KMS-11 (cell line): ENCODE measurements around the gene JAG1.

Experiments used
- H2AFZ ChIP-seq: fragments of 200-600 bp; sonication (generic); 2 replicates; pipeline ENCODE4 v1.6.1; 2016; ENCODE audit warnings: antibody characterized with exemption, mixed run types, low read depth
- H3K27ac ChIP-seq: fragments of 200-600 bp; sonication (generic); 2 replicates; pipeline ENCODE4 v1.6.1; 2016; ENCODE audit warnings: mild to moderate bottlenecking, mixed run types
- H3K27me3 ChIP-seq: fragments of 200-600 bp; sonication (generic); 2 replicates; pipeline ENCODE4 v1.6.1; 2017; ENCODE audit warnings: mild to moderate bottlenecking, low read depth, mixed run types, moderate library complexity; ENCODE audit not compliant: insufficient read depth
- H3K36me3 ChIP-seq: fragments of 200-600 bp; sonication (generic); 2 replicates; pipeline ENCODE4 v1.6.1; 2017; ENCODE audit warnings: mild to moderate bottlenecking, mixed run types; ENCODE audit not compliant: insufficient read depth
- H3K4me1 ChIP-seq: fragments of 200-600 bp; sonication (generic); 2 replicates; pipeline ENCODE4 v1.6.1; 2016; ENCODE audit warnings: mild to moderate bottlenecking, low read depth, mixed run types; ENCODE audit not compliant: poor library complexity, severe bottlenecking
- H3K4me2 ChIP-seq: fragments of 200-600 bp; sonication (generic); 2 replicates; pipeline ENCODE4 v1.7.0; 2016; ENCODE audit warnings: mild to moderate bottlenecking, mixed run types
- H3K4me3 ChIP-seq: fragments of 200-600 bp; sonication (generic); IDR thresholded peaks from 2 replicates; pipeline ENCODE4 v1.6.1; 2017; ENCODE audit warnings: low read depth, low read length, mixed read lengths; ENCODE audit not compliant: insufficient read depth
- H3K79me2 ChIP-seq: fragments of 200-600 bp; sonication (generic); 2 replicates; pipeline ENCODE4 v1.6.1; 2016; ENCODE audit warnings: low read depth, mixed run types; ENCODE audit not compliant: insufficient read depth
- H3K9ac ChIP-seq: fragments of 200-600 bp; sonication (generic); 2 replicates; pipeline ENCODE4 v1.6.1; 2016; ENCODE audit warnings: mild to moderate bottlenecking, mixed run types
- H4K20me1 ChIP-seq: fragments of 200-600 bp; sonication (generic); 2 replicates; pipeline ENCODE4 v1.6.1; 2016; ENCODE audit warnings: mild to moderate bottlenecking, mixed run types; ENCODE audit not compliant: insufficient read depth
- TF ChIP-seq, protein P1 (sequence below): fragments of 200-600 bp; sonication (generic); conservative IDR thresholded peaks from 2 replicates; pipeline ENCODE4 v1.6.1; 2017; ENCODE audit warnings: low read depth, mild to moderate bottlenecking, antibody characterized with exemption, low read length, moderate library complexity, mixed read lengths

JAG1 gene

DNA sequence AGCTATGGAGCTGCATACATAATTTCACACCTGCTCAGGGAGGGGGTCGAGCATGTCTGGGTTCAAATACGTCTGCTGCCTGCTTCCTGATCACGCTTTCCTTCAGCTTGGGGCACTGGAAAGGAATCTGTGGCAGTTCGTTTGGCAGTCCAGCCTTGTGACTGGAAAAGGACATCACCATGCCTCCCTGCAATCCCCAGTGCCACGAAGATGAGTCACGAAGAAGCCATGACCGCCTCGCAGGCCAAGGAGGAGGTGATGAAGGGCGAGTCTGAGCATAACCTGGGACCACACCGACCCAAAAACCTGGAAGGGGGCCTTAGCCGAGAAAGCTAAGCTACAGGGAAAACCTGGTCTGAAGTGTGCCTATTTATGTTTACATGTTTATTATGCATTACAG, 13.1 kb downstream of the JAG1 start:
- no peaks in the 10 kb centered on the region for H3K36me3 ChIP-seq
- H2AFZ ChIP-seq, result no peak overlapping the region
- H3K79me2 ChIP-seq, result no peaks in the 10 kb centered on the region
- no peak overlapping the region for H3K27ac ChIP-seq
- H3K4me1 ChIP-seq, result no peaks in the 10 kb centered on the region
- H4K20me1 ChIP-seq, result no peaks in the 10 kb centered on the region
- H3K4me2 ChIP-seq, result no peak overlapping the region
- H3K9ac ChIP-seq, result no peak overlapping the region
- TF ChIP-seq, protein P1, sequence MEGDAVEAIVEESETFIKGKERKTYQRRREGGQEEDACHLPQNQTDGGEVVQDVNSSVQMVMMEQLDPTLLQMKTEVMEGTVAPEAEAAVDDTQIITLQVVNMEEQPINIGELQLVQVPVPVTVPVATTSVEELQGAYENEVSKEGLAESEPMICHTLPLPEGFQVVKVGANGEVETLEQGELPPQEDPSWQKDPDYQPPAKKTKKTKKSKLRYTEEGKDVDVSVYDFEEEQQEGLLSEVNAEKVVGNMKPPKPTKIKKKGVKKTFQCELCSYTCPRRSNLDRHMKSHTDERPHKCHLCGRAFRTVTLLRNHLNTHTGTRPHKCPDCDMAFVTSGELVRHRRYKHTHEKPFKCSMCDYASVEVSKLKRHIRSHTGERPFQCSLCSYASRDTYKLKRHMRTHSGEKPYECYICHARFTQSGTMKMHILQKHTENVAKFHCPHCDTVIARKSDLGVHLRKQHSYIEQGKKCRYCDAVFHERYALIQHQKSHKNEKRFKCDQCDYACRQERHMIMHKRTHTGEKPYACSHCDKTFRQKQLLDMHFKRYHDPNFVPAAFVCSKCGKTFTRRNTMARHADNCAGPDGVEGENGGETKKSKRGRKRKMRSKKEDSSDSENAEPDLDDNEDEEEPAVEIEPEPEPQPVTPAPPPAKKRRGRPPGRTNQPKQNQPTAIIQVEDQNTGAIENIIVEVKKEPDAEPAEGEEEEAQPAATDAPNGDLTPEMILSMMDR, result no peak
- no peaks in the 10 kb centered on the region for H3K27me3 ChIP-seq
- no peak overlapping the region for H3K4me3 ChIP-seq

DNA sequence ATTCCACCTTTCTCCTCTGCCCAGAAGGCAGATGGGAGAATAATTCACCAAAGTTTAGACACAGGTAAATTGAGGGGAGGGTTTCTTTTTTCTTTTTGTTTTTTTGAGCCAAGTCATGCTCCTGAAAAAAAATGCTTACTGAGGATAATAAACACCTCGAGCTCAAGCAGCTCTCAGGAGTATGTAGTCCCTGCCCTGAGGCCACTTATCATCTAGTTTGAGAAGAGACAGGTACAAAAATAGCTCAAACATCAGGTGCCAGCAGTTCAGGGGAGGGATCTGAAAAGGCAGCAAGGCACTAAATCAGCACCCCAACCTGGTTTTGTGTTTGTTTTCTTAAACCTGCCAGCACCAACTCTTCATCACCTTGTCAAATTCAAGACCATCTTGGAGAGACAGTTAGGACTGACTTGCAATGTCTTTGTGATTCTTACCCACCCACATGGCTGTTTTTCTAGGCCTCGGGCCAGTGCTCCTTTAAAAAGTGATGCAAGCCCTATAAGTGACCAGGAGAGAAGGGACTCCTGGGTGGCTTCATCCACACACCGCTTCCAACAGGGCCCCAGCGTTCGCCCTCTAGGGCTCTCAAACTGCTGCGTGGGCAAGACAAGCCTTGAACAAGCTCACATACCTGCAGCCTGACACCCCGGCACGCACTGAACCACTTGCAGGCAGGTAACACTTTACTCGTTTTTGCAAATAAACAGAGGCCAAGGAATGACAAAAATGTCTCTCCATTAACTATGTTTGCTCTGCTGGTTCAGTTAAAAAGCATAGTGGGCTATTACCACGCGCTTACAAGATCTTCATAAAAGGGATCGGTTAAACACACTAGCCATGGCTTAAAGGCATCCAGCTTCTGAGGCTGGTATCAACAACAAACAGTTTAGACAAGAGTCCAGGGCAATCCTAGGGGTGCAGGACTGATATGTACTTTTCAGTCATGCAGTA, 13.9 kb downstream of the JAG1 start:
- Histone ChIP-seq H3K4me3 (no peak overlapping the region), H3K4me1 (no peaks in the 10 kb centered on the region)

DNA sequence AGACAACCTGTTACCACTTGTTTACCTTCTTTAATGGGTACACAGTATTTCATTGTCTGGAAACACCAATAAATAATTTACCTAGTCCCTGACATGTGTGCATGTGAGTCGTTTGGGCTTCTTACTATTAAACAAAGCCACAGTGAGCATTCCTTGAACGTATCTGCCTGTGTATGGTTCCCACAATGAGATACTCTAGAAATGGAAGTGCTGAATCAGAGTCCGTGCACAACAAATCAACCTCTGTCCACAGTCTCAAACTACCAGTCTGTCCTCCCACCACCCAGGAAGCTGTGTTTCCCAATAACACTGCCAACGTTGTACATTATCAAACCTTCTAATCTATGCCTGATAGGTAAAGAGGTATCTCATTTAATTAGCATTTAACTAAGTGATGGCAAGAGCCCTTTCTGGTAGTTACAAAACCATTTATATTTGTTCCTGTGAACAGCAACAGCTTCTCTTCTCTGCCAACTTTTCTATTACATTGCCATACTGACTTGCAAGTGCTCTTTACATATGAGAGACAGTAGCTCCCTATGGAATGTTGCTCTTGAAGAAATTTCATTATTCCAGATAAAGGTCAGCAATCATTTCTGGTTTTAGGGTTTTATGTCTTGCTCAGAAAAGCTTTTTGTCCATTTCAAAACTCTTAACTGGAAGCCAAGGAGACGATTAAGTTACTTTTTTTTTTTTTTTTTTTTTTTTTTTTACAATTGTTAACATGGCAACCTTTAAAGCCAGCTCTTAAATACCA, 14.7 kb downstream of the JAG1 start:
- H3K36me3 ChIP-seq, result no peaks in the 10 kb centered on the region
- TF ChIP-seq, protein P1, result no peak
- H3K4me2 ChIP-seq, result no peak overlapping the region
- no peaks in the 10 kb centered on the region for H3K4me1 ChIP-seq
- no peaks in the 10 kb centered on the region for H4K20me1 ChIP-seq
- H3K79me2 ChIP-seq, result no peaks in the 10 kb centered on the region
- H3K4me3 ChIP-seq, result no peak overlapping the region
- no peak overlapping the region for H3K27ac ChIP-seq
- H3K27me3 ChIP-seq, result no peaks in the 10 kb centered on the region
- H2AFZ ChIP-seq, result no peak overlapping the region
- H3K9ac ChIP-seq, result no peak overlapping the region

More for the DNA sequence above, 13.9 kb downstream of the JAG1 start:
- no peak overlapping the region for H2AFZ ChIP-seq
- H3K9ac ChIP-seq, result no peak overlapping the region
- H4K20me1 ChIP-seq, result no peaks in the 10 kb centered on the region
- no peaks in the 10 kb centered on the region for H3K79me2 ChIP-seq
- no peak overlapping the region for H3K4me2 ChIP-seq
- TF ChIP-seq, protein P1, result no peak
- H3K27ac ChIP-seq, result no peak overlapping the region
- H3K27me3 ChIP-seq, result no peaks in the 10 kb centered on the region
- no peaks in the 10 kb centered on the region for H3K36me3 ChIP-seq

DNA sequence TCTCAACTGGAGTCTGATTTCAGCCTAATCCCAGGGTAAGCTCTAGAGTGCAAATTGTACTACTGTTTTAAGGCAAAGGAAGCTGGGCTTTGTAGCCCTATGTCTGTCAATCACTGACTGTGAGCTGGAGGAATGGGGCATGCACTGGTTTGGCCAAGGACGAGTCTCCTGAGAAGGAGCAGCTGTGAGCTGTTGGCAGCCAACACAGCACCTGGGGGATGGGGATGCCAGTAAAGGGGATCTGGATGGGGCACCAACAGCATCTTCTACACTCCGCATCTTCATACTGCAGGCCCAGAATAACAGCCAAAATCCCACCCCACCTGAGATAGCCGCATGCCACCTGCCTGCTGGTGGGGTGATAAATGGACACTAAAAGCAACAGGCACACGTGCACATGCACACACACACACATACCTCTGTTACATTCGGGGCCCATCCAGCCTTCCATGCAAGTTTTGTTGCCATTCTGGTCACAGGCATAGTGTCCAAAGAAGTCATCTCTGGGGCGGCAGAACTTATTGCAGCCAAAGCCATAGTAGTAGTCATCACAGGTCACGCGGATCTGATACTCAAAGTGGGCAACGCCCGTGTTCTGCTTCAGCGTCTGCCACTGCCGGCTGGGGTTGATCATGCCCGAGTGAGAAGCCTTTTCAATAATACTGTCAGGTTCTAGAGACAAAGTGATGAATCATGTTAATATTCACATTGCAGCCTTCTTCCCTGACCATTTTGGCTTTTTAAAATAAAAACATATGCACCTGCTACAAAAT, 15.6 kb downstream of the JAG1 start:
- H3K4me1 ChIP-seq, result no peaks in the 10 kb centered on the region
- no peak overlapping the region for H3K4me3 ChIP-seq
- no peak overlapping the region for H3K9ac ChIP-seq
- TF ChIP-seq, protein P1, result no peak
- H3K36me3 ChIP-seq, result no peaks in the 10 kb centered on the region
- no peak overlapping the region for H2AFZ ChIP-seq
- no peaks in the 10 kb centered on the region for H4K20me1 ChIP-seq
- no peaks in the 10 kb centered on the region for H3K27me3 ChIP-seq
- H3K4me2 ChIP-seq, result no peak overlapping the region
- no peak overlapping the region for H3K27ac ChIP-seq
- no peaks in the 10 kb centered on the region for H3K79me2 ChIP-seq
